Caco-2 (cell line): ENCODE results near the gene LGI2. TPM values are rescaled to one million over a fixed set of nuclear protein-coding genes. Genes with fewer than 3 reads are reported as not detected.

Experiments
- BruUV-seq: library from RNA; stranded (reverse); fragments of 400-500 nt; replicated peaks from 2 replicates; lab custom pipeline; 2021; lab: Mats Ljungman, UMichigan
- CTCF ChIA-PET: fragments of 300-600 bp; sonication (Branson Sonifier 250); formaldehyde crosslinking; loops from one replicate; lab custom pipeline; 2022; ENCODE audit warnings: antibody characterized with exemption; lab: Charles Lee
- POLR2A ChIA-PET: fragments of 300-600 bp; sonication (Branson Sonifier 250); formaldehyde crosslinking; loops from one replicate; lab custom pipeline; 2022; ENCODE audit warnings: antibody characterized with exemption; lab: Charles Lee
- DNase-seq, 2 experiments: peaks; one replicate each; pipeline versions ENCODE4 v3.0.0 to v3.0.0-alpha.2; 2020 to 2022
- H3K27me3 ChIP-seq: replicated peaks from 2 replicates; pipeline ENCODE4 v1.6.0; 2011; ENCODE audit warnings: low read length; ENCODE audit not compliant: control insufficient read depth, insufficient read depth
- H3K36me3 ChIP-seq: 2 replicates; pipeline ENCODE4 v1.5.1; 2011; ENCODE audit warnings: low read length; ENCODE audit not compliant: control insufficient read depth, insufficient read depth
- H3K4me1 ChIP-seq: fragments of 250-450 bp; sonication (Bioruptor Pico); 2 replicates; pipeline ENCODE4 v1.5.1; 2020; ENCODE audit warnings: mild to moderate bottlenecking
- H3K4me3 ChIP-seq: 2 replicates; pipeline ENCODE4 v1.5.1; 2011; ENCODE audit warnings: low read depth, mild to moderate bottlenecking, control low read depth, low read length
- H3K9me3 ChIP-seq: fragments of 250-450 bp; sonication (Bioruptor Pico); 2 replicates; pipeline ENCODE4 v1.5.1; 2020; ENCODE audit warnings: mild to moderate bottlenecking, moderate library complexity
- H3K27ac Mint-ChIP-seq: one replicate; pipeline ENCODE4 v1.8.0; 2022; ENCODE audit warnings: mixed read lengths; ENCODE audit not compliant: unreplicated experiment
- H3K27me3 Mint-ChIP-seq: one replicate; pipeline ENCODE4 v1.8.0; 2022; ENCODE audit warnings: mixed read lengths; ENCODE audit not compliant: insufficient read depth, unreplicated experiment
- H3K36me3 Mint-ChIP-seq: one replicate; pipeline ENCODE4 v1.8.0; 2022; ENCODE audit warnings: mild to moderate bottlenecking, mixed read lengths; ENCODE audit not compliant: insufficient read depth, unreplicated experiment
- H3K4me1 Mint-ChIP-seq: one replicate; pipeline ENCODE4 v1.8.0; 2022; ENCODE audit warnings: low read depth, mixed read lengths; ENCODE audit not compliant: unreplicated experiment
- H3K4me3 Mint-ChIP-seq: one replicate; pipeline ENCODE4 v1.8.0; 2022; ENCODE audit warnings: mild to moderate bottlenecking, moderate library complexity, mixed read lengths; ENCODE audit not compliant: unreplicated experiment
- H3K9me3 Mint-ChIP-seq: one replicate; pipeline ENCODE4 v1.8.0; 2022; ENCODE audit warnings: mixed read lengths; ENCODE audit not compliant: unreplicated experiment
- CTCF ChIP-seq, 2 experiments: fragments of 200-600 bp in 1 of 2; IDR thresholded peaks; 1 replicate in 1 of 2; 2 replicates in 1 of 2; pipeline versions ENCODE4 v1.5.1 to v1.8.0; 2011 to 2022; ENCODE audit warnings: antibody characterized with exemption in 1 of 2, control low read depth in 1 of 2, inconsistent platforms in 1 of 2, low read depth in 1 of 2, low read length in 1 of 2, mild to moderate bottlenecking in 1 of 2, moderate library complexity in 1 of 2; ENCODE audit not compliant: insufficient read depth in 1 of 2, severe bottlenecking in 1 of 2, unreplicated experiment in 1 of 2
- intact Hi-C: fragments of 100-400 bp; cut with micrococcal nuclease; formaldehyde crosslinking; loops from one replicate; pipeline ENCODE4 v1.10.0; 2022; ENCODE audit not compliant: unreplicated experiment
- total RNA-seq: library from RNA; stranded (reverse); gene quantifications from 2 replicates; pipeline ENCODE4 v1.2.3, GENCODE V29; 2022

LGI2 gene
- total RNA-seq, 1 experiment from 2014 or later, result 7.5 TPM

GRCh38 chr4:25013756-25014661 is 16.7 kb downstream of the LGI2 start:
- Mint-ChIP-seq H3K4me3 (no peak overlapping the region), H3K36me3 (no peaks in the 10 kb centered on the region), H3K9me3 (no peaks in the 10 kb centered on the region), H3K4me1 (peaks cover 10% of the 10 kb centered on the region), H3K27ac (no peak overlapping the region), H3K27me3 (no peaks in the 10 kb centered on the region)
- POLR2A ChIA-PET, result no interaction called here
- no peak for DNase-seq
- intact Hi-C loops, result no loop called here
- Histone ChIP-seq H3K4me1 (0 out of 2 replicates have a peak, but pooled peaks cover 7% of the 10 kb centered on the region), H3K9me3 (no peaks in the 10 kb centered on the region), H3K27me3 (no peaks in the 10 kb centered on the region), H3K36me3 (no peaks in the 10 kb centered on the region), H3K4me3 (no peak overlapping the region)
- no peak for TF ChIP-seq CTCF (IDR thresholded peaks at IDR 0.05; ENCODE audit: insufficient read depth in 1 of 2, low read depth in 1 of 2, low read length in 1 of 2, severe bottlenecking in 1 of 2, unreplicated experiment in 1 of 2)
- no TSS peak for BruUV-seq
- CTCF ChIA-PET, result no interaction called here

GRCh38 chr4:25012655-25013054 is 18.1 kb downstream of the LGI2 start:
- Mint-ChIP-seq H3K36me3 (no peaks in the 10 kb centered on the region), H3K27me3 (no peaks in the 10 kb centered on the region), H3K4me3 (no peak overlapping the region), H3K4me1 (peaks cover 8% of the 10 kb centered on the region), H3K27ac (no peak overlapping the region), H3K9me3 (no peaks in the 10 kb centered on the region)
- no peaks in the 10 kb centered on the region for H3K9me3 ChIP-seq
- no peak overlapping the region for H3K4me3 ChIP-seq
- no peaks in the 10 kb centered on the region for H3K36me3 ChIP-seq
- TF ChIP-seq CTCF (IDR thresholded peaks at IDR 0.05; ENCODE audit: insufficient read depth in 1 of 2, low read depth in 1 of 2, low read length in 1 of 2, severe bottlenecking in 1 of 2, unreplicated experiment in 1 of 2), result no peak
- 0 out of 2 replicates have a peak, but pooled peaks cover 7% of the 10 kb centered on the region for H3K4me1 ChIP-seq
- intact Hi-C loops, result no loop called here
- no peaks in the 10 kb centered on the region for H3K27me3 ChIP-seq
- no peak for DNase-seq
- ChIA-PET CTCF (no interaction called here), POLR2A (no interaction called here)
- no TSS peak for BruUV-seq

- no peaks in the 10 kb centered on the region for H3K27me3 ChIP-seq
- no peak overlapping the region for H3K27ac Mint-ChIP-seq
- H3K4me3 Mint-ChIP-seq, result no peak overlapping the region
- H3K4me3 ChIP-seq, result no peak overlapping the region
- intact Hi-C loops, result no loop called here
- no TSS peak for BruUV-seq
- H3K27me3 Mint-ChIP-seq, result no peaks in the 10 kb centered on the region
- H3K4me1 ChIP-seq, result 0 out of 2 replicates have a peak, but pooled peaks cover 7% of the 10 kb centered on the region
- peaks cover 8% of the 10 kb centered on the region for H3K4me1 Mint-ChIP-seq
- ChIA-PET CTCF (interaction anchor here (0.7 kb wide), 1 partner anchor 27 kb away, joined by 3 read pairs; no protein-coding TSS in a partner anchor), POLR2A (no interaction called here)
- no peaks in the 10 kb centered on the region for H3K9me3 ChIP-seq
- no peaks in the 10 kb centered on the region for H3K36me3 ChIP-seq
- no peaks in the 10 kb centered on the region for H3K9me3 Mint-ChIP-seq
- TF ChIP-seq CTCF (IDR thresholded peaks at IDR 0.05; ENCODE audit: insufficient read depth in 1 of 2, low read depth in 1 of 2, low read length in 1 of 2, severe bottlenecking in 1 of 2, unreplicated experiment in 1 of 2), result no peak
- no peak for DNase-seq
- no peaks in the 10 kb centered on the region for H3K36me3 Mint-ChIP-seq
These were observed 19.4 kb downstream of the LGI2 start for GRCh38 chr4:25011135-25011866.
